ENCODE data around the gene MMP11.

Gene MMP11

GRCh38 chr22:23790819-23791737 is 18.4 kb downstream of the MMP11 start:
- Histone ChIP-seq H3K4me2 (ENCODE audit: low read length) (no peak overlapping the region), H3K9me2 (replicated peaks; ENCODE audit: control insufficient read depth, low read length) (no peaks in the 10 kb centered on the region), H3K4me3 (ENCODE audit: low read length) (no peak overlapping the region), H3K9me3 (ENCODE audit: control insufficient read depth, insufficient read depth, low read length) (no peaks in the 10 kb centered on the region), H4K20me1 (ENCODE audit: control insufficient read depth, insufficient read depth, low read depth, low read length) (peaks cover 25% of the 10 kb centered on the region), H3K27me3 (ENCODE audit: control insufficient read depth, low read length) (no peaks in the 10 kb centered on the region), H3K36me3 (ENCODE audit: control insufficient read depth, low read length) (peaks cover 76% of the 10 kb centered on the region), H3F3A (ENCODE audit: control insufficient read depth, insufficient read depth) (peaks cover 4% of the 10 kb centered on the region), H3K27ac (ENCODE audit: low read depth, low read length) (no peak overlapping the region), H3K4me1 (ENCODE audit: control insufficient read depth, low read length) (peaks cover 33% of the 10 kb centered on the region), H3K79me2 (ENCODE audit: control insufficient read depth, low read length) (peaks cover 70% of the 10 kb centered on the region)
- TF ChIP-seq CTCF (IDR thresholded peaks at IDR 0.05; ENCODE audit: low read depth, low read length, poor library complexity, severe bottlenecking) (no peak), EZH2phosphoT487 (IDR thresholded peaks at IDR 0.05; ENCODE audit: borderline replicate concordance, low read length) (no peak)

- peaks cover 9% of the 10 kb centered on the region for H3F3A ChIP-seq (ENCODE audit: control insufficient read depth, insufficient read depth)
- H3K9me2 ChIP-seq (replicated peaks; ENCODE audit: control insufficient read depth, low read length) = no peaks in the 10 kb centered on the region
- H3K4me3 ChIP-seq (ENCODE audit: low read length) = no peak overlapping the region
- no peaks in the 10 kb centered on the region for H3K9me3 ChIP-seq (ENCODE audit: control insufficient read depth, insufficient read depth, low read length)
- peaks cover 25% of the 10 kb centered on the region for H4K20me1 ChIP-seq (ENCODE audit: control insufficient read depth, insufficient read depth, low read depth, low read length)
- H3K4me1 ChIP-seq (ENCODE audit: control insufficient read depth, low read length) = peaks cover 26% of the 10 kb centered on the region
- peaks cover 65% of the 10 kb centered on the region for H3K79me2 ChIP-seq (ENCODE audit: control insufficient read depth, low read length)
- TF ChIP-seq EZH2phosphoT487 (IDR thresholded peaks at IDR 0.05; ENCODE audit: borderline replicate concordance, low read length) (no peak), CTCF (IDR thresholded peaks at IDR 0.05; ENCODE audit: low read depth, low read length, poor library complexity, severe bottlenecking) (no peak)
- H3K36me3 ChIP-seq (ENCODE audit: control insufficient read depth, low read length) = peaks cover 83% of the 10 kb centered on the region
- no peak overlapping the region for H3K27ac ChIP-seq (ENCODE audit: low read depth, low read length)
- H3K4me2 ChIP-seq (ENCODE audit: low read length) = no peak overlapping the region
- no peaks in the 10 kb centered on the region for H3K27me3 ChIP-seq (ENCODE audit: control insufficient read depth, low read length)
Observed at GRCh38 chr22:23791738-23792645, 19.3 kb downstream of the MMP11 start.

GRCh38 chr22:23793326-23793725 is 20.7 kb downstream of the MMP11 start:
- Histone ChIP-seq H3K27me3 (ENCODE audit: control insufficient read depth, low read length) (no peaks in the 10 kb centered on the region), H3K4me2 (ENCODE audit: low read length) (no peak overlapping the region), H3K4me3 (ENCODE audit: low read length) (no peak overlapping the region), H3K79me2 (ENCODE audit: control insufficient read depth, low read length) (peaks cover 55% of the 10 kb centered on the region), H3K27ac (ENCODE audit: low read depth, low read length) (no peak overlapping the region), H3K9me3 (ENCODE audit: control insufficient read depth, insufficient read depth, low read length) (no peaks in the 10 kb centered on the region), H3F3A (ENCODE audit: control insufficient read depth, insufficient read depth) (peaks cover 9% of the 10 kb centered on the region), H3K4me1 (ENCODE audit: control insufficient read depth, low read length) (peaks cover 27% of the 10 kb centered on the region), H3K36me3 (ENCODE audit: control insufficient read depth, low read length) (peaks cover 80% of the 10 kb centered on the region), H4K20me1 (ENCODE audit: control insufficient read depth, insufficient read depth, low read depth, low read length) (peaks cover 17% of the 10 kb centered on the region; the same call in 1 of the 2 replicates), H3K9me2 (replicated peaks; ENCODE audit: control insufficient read depth, low read length) (no peaks in the 10 kb centered on the region)
- no peak for TF ChIP-seq CTCF (IDR thresholded peaks at IDR 0.05; ENCODE audit: low read depth, low read length, poor library complexity, severe bottlenecking)
- TF ChIP-seq EZH2phosphoT487 (IDR thresholded peaks at IDR 0.05; ENCODE audit: borderline replicate concordance, low read length) = no peak
